AG04449 (cell line): Measurements from ENCODE around the gene MAP2K6.

Experiments
- CTCF ChIA-PET: fragments of 350-600 bp; formaldehyde crosslinking; extraction: SDS; loops from one replicate; lab custom pipeline; 2021; ENCODE audit warnings: antibody characterized with exemption; lab: Yijun Ruan, JAX
- POLR2A ChIA-PET: fragments of 400-600, 350-600 bp; formaldehyde crosslinking; extraction: SDS; loops from one replicate; lab custom pipeline; 2020; ENCODE audit warnings: antibody characterized with exemption, inconsistent platforms; lab: Yijun Ruan, JAX
- DNase-seq: peaks from one replicate; pipeline ENCODE4 v3.0.0-alpha.2; 2010; ENCODE audit warnings: low read depth, low spot score
- H3K4me3 ChIP-seq: 2 replicates; pipeline ENCODE4 v1.5.1; 2011; ENCODE audit warnings: low read depth, mild to moderate bottlenecking, control low read depth, low read length
- CTCF ChIP-seq: IDR thresholded peaks from one replicate; pipeline ENCODE4 v1.5.1; 2011; ENCODE audit warnings: mild to moderate bottlenecking, moderate library complexity, low read length, control low read depth, inconsistent platforms; ENCODE audit not compliant: insufficient read depth; ENCODE audit errors: missing control alignments

MAP2K6 gene

GRCh38 chr17:69573396-69573795, 158.9 kb downstream of the MAP2K6 start:
- ChIA-PET POLR2A (no interaction called here), CTCF (interaction anchor here (1.5 to 1.7 kb wide), 2 partner anchors 34 to 571 kb away, joined by 4 read pairs; no protein-coding TSS in a partner anchor)
- no peak overlapping the region for H3K4me3 ChIP-seq
- TF ChIP-seq CTCF: no peak
- no peak for DNase-seq

- POLR2A ChIA-PET: no interaction called here
- H3K4me3 ChIP-seq: no peak overlapping the region
- DNase-seq: peak; percentile 50
- no peak for TF ChIP-seq CTCF
- CTCF ChIA-PET: interaction anchor here (1.2 to 2.2 kb wide), 3 partner anchors 32 to 568 kb away, joined by 6 to 10 read pairs (median 7); no protein-coding TSS in a partner anchor
These were observed 160.0 kb downstream of the MAP2K6 start for GRCh38 chr17:69574257-69575197.

GRCh38 chr17:69575346-69575761, 160.9 kb downstream of the MAP2K6 start:
- peak; percentile 73 for DNase-seq
- ChIA-PET CTCF (interaction anchor here (0.6 to 2.2 kb wide), 5 partner anchors 31 to 567 kb away, joined by 3 to 10 read pairs (median 7); no protein-coding TSS in a partner anchor), POLR2A (interaction anchor here (1.3 kb wide), 1 partner anchor 34 kb away, joined by 3 read pairs; no protein-coding TSS in a partner anchor)
- no peak overlapping the region for H3K4me3 ChIP-seq
- TF ChIP-seq CTCF: no peak

GRCh38 chr17:69577098-69577497, 162.6 kb downstream of the MAP2K6 start:
- no peak for TF ChIP-seq CTCF
- CTCF ChIA-PET: interaction anchor here (1.2 to 2.6 kb wide), 4 partner anchors 8 to 52 kb away, joined by 3 to 9 read pairs (median 6); no protein-coding TSS in a partner anchor
- POLR2A ChIA-PET: no interaction called here
- no peak for DNase-seq
- no peak overlapping the region for H3K4me3 ChIP-seq

GRCh38 chr17:69578385-69578936, 164.0 kb downstream of the MAP2K6 start:
- POLR2A ChIA-PET: no interaction called here
- TF ChIP-seq CTCF: no peak
- H3K4me3 ChIP-seq: no peak overlapping the region
- CTCF ChIA-PET: interaction anchor here (1.6 to 2.6 kb wide), 2 partner anchors 10 to 29 kb away, joined by 6 to 9 read pairs; no protein-coding TSS in a partner anchor
- DNase-seq: no peak
